Raji (cell line): ENCODE results near the gene PPAN.

Experiments used
- POLR2A ChIP-seq: IDR thresholded peaks from 2 replicates; pipeline ENCODE4 v1.6.1; 2011; ENCODE audit warnings: low read depth, low read length, control low read depth; ENCODE audit not compliant: insufficient read depth

The PPAN gene

GRCh38 chr19:10104665-10105508, 1.3 kb upstream of the PPAN start:
- peak; percentile 52 for TF ChIP-seq POLR2A

GRCh38 chr19:10105509-10106099, 558 bp upstream of the PPAN start:
- no peak for TF ChIP-seq POLR2A

DNA sequence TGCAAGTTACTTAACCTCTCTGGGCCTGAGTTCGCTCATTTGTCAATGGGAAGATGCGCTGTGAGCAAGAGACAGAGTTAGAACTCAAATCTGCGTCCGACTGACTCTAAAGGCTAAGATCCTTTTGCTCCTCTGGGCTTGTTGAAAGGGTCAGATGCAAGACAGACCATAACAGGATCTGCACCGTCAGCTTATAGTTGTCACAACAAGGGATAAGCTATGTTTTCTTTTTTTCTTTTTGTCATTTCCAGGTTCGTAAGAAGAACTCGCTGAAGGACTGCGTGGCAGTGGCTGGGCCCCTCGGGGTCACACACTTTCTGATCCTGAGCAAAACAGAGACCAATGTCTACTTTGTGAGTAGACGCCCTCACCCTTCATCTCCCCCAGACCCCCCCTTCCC, 1.1 kb downstream of the PPAN start:
- no peak for TF ChIP-seq POLR2A

DNA sequence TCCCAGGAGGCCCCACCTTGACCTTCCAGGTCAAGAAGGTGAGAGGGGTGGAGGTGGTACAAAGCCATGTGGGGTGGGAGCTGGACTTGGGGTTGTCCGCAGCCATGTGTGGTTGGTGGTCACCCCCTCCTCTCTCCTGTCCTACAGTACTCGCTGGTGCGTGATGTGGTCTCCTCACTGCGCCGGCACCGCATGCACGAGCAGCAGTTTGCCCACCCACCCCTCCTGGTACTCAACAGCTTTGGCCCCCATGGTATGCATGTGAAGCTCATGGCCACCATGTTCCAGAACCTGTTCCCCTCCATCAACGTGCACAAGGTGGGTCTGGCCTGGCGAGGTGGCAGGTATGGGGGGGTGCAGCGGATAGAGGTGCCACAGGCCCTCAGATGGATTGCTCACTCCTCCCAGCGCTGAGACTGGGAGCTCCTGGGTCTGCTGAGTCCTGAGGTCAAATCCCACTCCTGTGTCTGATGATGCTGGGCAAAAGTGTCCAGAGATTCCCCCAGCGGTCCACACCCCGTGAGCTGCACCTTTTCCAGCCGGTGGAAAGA, 1.7 kb downstream of the PPAN start:
- no peak for TF ChIP-seq POLR2A

DNA sequence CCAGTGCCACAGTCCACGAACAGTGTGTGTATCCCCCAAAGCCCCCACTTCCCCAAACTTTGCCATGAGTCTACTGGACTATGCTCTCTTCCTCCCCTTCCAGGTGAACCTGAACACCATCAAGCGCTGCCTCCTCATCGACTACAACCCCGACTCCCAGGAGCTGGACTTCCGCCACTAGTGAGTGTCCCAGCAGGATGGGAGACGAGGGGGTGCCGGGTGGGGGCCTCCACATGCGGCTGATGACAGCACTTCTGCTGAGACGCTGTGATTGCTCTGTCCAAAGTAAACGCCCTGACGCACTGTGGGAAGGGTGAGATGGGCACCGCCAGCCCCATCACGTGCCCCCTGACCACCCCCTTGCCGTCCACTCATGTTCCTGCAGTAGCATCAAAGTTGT, 3.4 kb downstream of the PPAN start:
- no peak for TF ChIP-seq POLR2A

DNA sequence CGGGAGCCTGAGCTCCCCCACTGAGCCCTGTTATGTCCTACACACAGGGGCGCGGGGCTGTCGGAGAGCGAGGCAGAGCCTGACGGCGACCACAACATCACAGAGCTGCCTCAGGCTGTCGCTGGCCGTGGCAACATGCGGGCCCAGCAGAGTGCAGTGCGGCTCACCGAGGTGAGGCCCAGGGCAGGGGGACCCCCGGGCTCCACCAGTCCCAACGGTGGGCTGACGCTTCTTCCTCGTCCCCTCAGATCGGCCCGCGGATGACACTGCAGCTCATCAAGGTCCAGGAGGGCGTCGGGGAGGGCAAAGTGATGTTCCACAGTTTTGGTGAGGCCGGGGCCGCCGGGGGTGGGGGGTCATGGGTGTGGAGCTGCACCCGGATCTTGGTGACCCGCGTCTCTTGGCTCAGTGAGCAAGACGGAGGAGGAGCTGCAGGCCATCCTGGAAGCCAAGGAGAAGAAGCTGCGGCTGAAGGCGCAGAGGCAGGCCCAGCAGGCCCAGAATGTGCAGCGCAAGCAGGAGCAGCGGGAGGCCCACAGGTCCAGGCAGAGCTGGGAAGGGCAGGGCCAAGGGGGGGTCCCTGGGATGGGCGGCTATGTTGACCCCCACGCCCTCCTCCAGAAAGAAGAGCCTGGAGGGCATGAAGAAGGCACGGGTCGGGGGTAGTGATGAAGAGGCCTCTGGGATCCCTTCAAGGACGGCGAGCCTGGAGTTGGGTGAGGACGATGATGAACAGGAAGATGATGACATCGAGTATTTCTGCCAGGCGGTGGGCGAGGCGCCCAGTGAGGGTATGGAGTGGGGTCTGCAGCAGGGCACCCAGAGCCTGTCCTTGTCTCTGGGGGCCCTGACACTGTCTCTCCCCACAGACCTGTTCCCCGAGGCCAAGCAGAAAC, 4.2 kb downstream of the PPAN start:
- TF ChIP-seq POLR2A, result no peak

- TF ChIP-seq POLR2A, result no peak
Measured at GRCh38 chr19:10110972-10111317, 4.8 kb downstream of the PPAN start.

DNA sequence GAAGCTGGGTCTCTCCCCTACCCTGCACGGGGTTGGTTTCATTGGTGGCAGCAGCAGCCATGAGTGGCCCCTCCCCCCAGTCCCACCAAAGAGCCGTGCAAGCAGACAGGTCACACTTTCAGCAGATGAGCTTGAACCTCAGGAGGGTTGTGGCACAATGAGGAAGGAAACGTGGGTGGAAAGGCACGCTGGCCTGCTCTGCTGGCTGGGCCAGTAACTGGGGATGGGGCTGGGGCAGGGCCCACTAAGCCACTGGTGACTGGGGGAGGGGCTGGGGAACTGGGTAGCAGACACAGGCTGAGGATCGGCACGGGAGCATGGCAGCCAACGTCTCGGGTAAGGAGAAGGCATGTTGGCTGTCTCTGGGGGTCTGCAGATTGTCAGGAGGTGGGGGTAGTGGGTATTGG, 5.2 kb downstream of the PPAN start, which contains the start of gene P2RY11:
Gene P2RY11, plus strand, starts transcription at position 289 of the 407 bp plus-strand sequence. Its CDS starts 29 bp downstream, at position 318.
- TF ChIP-seq POLR2A, result no peak

GRCh38 chr19:10112037-10112761, 6.0 kb downstream of the PPAN start:
- TF ChIP-seq POLR2A, result no peak

DNA sequence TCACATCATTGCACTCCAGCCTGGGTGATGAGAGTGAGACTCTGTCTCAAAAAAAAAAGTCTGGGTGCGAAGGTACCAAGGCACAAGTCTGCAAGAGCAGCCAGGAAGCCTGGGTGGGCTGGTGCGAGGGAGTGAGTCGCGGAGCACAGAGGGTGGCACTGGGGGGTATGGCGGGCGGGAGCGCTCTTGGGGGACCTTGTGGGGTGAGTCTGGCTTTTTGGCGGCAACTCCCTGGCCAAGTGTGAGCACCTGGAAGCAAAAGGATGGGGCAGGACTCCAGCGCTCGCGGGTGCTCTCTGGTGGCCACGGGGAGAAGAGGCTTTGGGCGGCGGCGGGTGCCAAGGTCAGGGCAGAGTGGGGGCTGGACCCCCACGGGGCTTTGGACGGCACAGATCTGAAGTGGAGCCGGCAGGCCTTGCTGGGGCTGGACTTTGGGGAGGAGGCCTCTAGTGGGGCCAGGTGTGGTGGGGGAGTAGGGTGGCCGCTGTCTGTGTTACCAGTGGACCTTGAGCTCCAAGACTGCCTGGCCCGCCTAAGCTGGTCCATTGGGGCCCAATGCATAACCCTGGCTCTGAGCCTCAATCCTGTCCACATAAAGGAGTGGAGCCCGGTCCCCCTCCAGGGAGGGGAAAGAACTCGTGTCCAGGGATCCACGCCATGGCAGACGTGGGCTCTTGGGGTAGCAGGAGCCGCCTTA, 6.9 kb downstream of the PPAN start:
- TF ChIP-seq POLR2A, result peak; percentile 58; the same call in 1 of the 2 replicates

DNA sequence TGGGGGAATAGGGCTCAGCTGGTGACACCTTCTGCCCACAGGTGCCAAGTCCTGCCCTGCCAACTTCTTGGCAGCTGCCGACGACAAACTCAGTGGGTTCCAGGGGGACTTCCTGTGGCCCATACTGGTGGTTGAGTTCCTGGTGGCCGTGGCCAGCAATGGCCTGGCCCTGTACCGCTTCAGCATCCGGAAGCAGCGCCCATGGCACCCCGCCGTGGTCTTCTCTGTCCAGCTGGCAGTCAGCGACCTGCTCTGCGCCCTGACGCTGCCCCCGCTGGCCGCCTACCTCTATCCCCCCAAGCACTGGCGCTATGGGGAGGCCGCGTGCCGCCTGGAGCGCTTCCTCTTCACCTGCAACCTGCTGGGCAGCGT, 7.4 kb downstream of the PPAN start:
- TF ChIP-seq POLR2A, result peak; percentile 47; the same call in 1 of the 2 replicates

DNA sequence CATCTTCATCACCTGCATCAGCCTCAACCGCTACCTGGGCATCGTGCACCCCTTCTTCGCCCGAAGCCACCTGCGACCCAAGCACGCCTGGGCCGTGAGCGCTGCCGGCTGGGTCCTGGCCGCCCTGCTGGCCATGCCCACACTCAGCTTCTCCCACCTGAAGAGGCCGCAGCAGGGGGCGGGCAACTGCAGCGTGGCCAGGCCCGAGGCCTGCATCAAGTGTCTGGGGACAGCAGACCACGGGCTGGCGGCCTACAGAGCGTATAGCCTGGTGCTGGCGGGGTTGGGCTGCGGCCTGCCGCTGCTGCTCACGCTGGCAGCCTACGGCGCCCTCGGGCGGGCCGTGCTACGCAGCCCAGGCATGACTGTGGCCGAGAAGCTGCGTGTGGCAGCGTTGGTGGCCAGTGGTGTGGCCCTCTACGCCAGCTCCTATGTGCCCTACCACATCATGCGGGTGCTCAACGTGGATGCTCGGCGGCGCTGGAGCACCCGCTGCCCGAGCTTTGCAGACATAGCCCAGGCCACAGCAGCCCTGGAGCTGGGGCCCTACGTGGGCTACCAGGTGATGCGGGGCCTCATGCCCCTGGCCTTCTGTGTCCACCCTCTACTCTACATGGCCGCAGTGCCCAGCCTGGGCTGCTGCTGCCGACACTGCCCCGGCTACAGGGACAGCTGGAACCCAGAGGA, 7.9 kb downstream of the PPAN start:
- no peak for TF ChIP-seq POLR2A

GRCh38 chr19:10114651-10115391, 8.7 kb downstream of the PPAN start:
- TF ChIP-seq POLR2A, result no peak; the same call in 1 of the 2 replicates
